ENCODE results near the gene KCNJ11. TPM values are rescaled to one million over a fixed set of nuclear protein-coding genes. Genes with fewer than 3 reads are reported as not detected.

KCNJ11 gene
- total and polyA plus RNA-seq, 2 of the 8 experiments (the other 6 are each of a cell fraction or from before 2014, with no cell fraction given), result 3.8 to 6.3 TPM

GRCh38 chr11:17384002-17384511 lies 4.4 kb downstream of the KCNJ11 start:
- H4K91ac ChIP-seq (replicated peaks; ENCODE audit: insufficient read length, low read length), result no peak overlapping the region
- no peak overlapping the region for H4K5ac ChIP-seq (ENCODE audit: insufficient read length, low read depth, low read length)
- H4K8ac ChIP-seq (ENCODE audit: extremely low read depth, insufficient read depth, low read length), result no peak overlapping the region
- H2BK12ac ChIP-seq (ENCODE audit: low read depth, low read length), result no peak overlapping the region
- peaks cover 0 to 2% (median 0%) of the 10 kb centered on the region in 4 experiments; a peak in 1 of 7 replicates for H3K27me3 ChIP-seq (replicated peaks in 1 of 4; ENCODE audit: control insufficient read depth in 3 of 4, extremely low read depth in 1 of 4, insufficient read depth in 3 of 4, low read length in 3 of 4)
- peak; percentile 58 to 83 for DNase-seq (ENCODE audit: low read depth in 1 of 2, low spot score in 2 of 2)
- H3K4me3 ChIP-seq (ENCODE audit: extremely low read depth in 1 of 4, insufficient read depth in 2 of 4, low read depth in 3 of 4, low read length in 4 of 4), result no peak overlapping the region
- WGBS, 2 experiments (ENCODE audit: extremely low coverage in 1 of 2, insufficient coverage in 1 of 2, insufficient read length in 1 of 2, insufficient replicate concordance in 2 of 2, low coverage in 1 of 2, low lambda C conversion rate in 2 of 2, missing lambda C conversion rate in 1 of 2), result 44% methylated on average over 6 of the region's 6 CpGs; no CpG with 5 or more reads in 1 of the 2 experiments
- H3K23ac ChIP-seq (ENCODE audit: insufficient read length), result no peak overlapping the region
- POLR2A ChIA-PET (ENCODE audit: partially characterized antibody), result interaction anchor here (0.5 to 1.3 kb wide), 6 partner anchors 22 to 311 kb away, joined by 3 to 5 read pairs (median 3); no protein-coding TSS in a partner anchor
- H3K79me2 ChIP-seq (ENCODE audit: control insufficient read depth in 1 of 2, insufficient read depth in 2 of 2, low read length in 2 of 2), result no peaks in the 10 kb centered on the region
- H2BK120ac ChIP-seq (replicated peaks; ENCODE audit: low read depth, low read length), result no peak overlapping the region
- no peak overlapping the region for H3K4me2 ChIP-seq (ENCODE audit: insufficient read depth in 1 of 2, low read depth in 2 of 2, low read length in 2 of 2)
- H3K36me3 ChIP-seq (ENCODE audit: control insufficient read depth in 2 of 4, insufficient read depth in 4 of 4, low read length in 3 of 4), result no peaks in the 10 kb centered on the region
- no peak overlapping the region for H2BK5ac ChIP-seq (ENCODE audit: low read depth, low read length)
- no peak overlapping the region for H3K56ac ChIP-seq (replicated peaks; ENCODE audit: insufficient read length, low read depth, low read length)
- TF ChIP-seq JUND (IDR thresholded peaks at IDR 0.05; ENCODE audit: low read length) (no peak), CTCF (IDR thresholded peaks at IDR 0.05; ENCODE audit: control extremely low read depth in 1 of 3, insufficient read depth in 1 of 3, low read depth in 1 of 3, low read length in 3 of 3) (peak; percentile 79 to 97 (median 94)), USF2 (IDR thresholded peaks at IDR 0.05; ENCODE audit: low read length) (no peak), RAD21 (IDR thresholded peaks at IDR 0.05 in 1 of 2, conservative IDR thresholded peaks at IDR 0.05 in 1 of 2; ENCODE audit: low read depth in 2 of 2, low read length in 2 of 2) (peak; percentile 98 to 100)
- H2AK5ac ChIP-seq (ENCODE audit: low read depth, low read length), result no peak overlapping the region
- peaks cover 0 to 8% (median 0%) of the 10 kb centered on the region in 4 experiments; a peak in 1 of 7 replicates for H3K4me1 ChIP-seq (replicated peaks in 1 of 4; ENCODE audit: control insufficient read depth in 3 of 4, insufficient read depth in 4 of 4, low read length in 3 of 4)
- H2BK15ac ChIP-seq (ENCODE audit: low read length), result 0 out of 2 replicates have a peak overlapping the region, but pooled peaks have one; percentile 51
- no peak overlapping the region for H3K18ac ChIP-seq (ENCODE audit: extremely low read depth, low read length)
- H3K14ac ChIP-seq (ENCODE audit: insufficient read length), result no peak overlapping the region
- FAIRE-seq, result peak; percentile 75
- no peak overlapping the region for H3K9ac ChIP-seq (replicated peaks in 1 of 4; ENCODE audit: extremely low read depth in 1 of 4, low read depth in 3 of 4, low read length in 3 of 4)
- no peak overlapping the region for H2BK20ac ChIP-seq (ENCODE audit: low read length)
- CTCF ChIA-PET (ENCODE audit: partially characterized antibody), result interaction anchor here (0.7 to 38.8 kb wide), 49 partner anchors 9 to 347 kb away, joined by 3 to 1414 read pairs (median 6); partner anchors contain the start of genes ABCC8, OTOG and USH1C
- H3K79me1 ChIP-seq (ENCODE audit: low read depth, low read length), result no peaks in the 10 kb centered on the region; the same call in 1 of the 2 replicates
- H3K23me2 ChIP-seq (ENCODE audit: low read depth, low read length), result no peaks in the 10 kb centered on the region
- H4K20me1 ChIP-seq (replicated peaks in 1 of 2; ENCODE audit: control insufficient read depth in 1 of 2, insufficient read depth in 2 of 2, low read length in 2 of 2), result peaks cover 0 to 3% of the 10 kb centered on the region in 2 experiments
- no peak overlapping the region for H3K4ac ChIP-seq (replicated peaks; ENCODE audit: insufficient read length, low read depth, low read length)
- H3K27ac ChIP-seq (ENCODE audit: low read depth, low read length), result no peak overlapping the region
- H2AFZ ChIP-seq (ENCODE audit: low read length), result no peak overlapping the region
- H3K9me3 ChIP-seq (ENCODE audit: insufficient read depth in 2 of 2, low read depth in 1 of 2, low read length in 1 of 2), result no peaks in the 10 kb centered on the region
